Uterus (tissue), 2 donors: ENCODE results near the gene FCN1.

Experiments used
- POLR2A ChIP-seq, 2 donors: fragments of 450-650 bp; IDR thresholded peaks; one replicate each; pipeline ENCODE4 v1.6.1; 2016; ENCODE audit warnings: antibody characterized with exemption in 2 of 2, mild to moderate bottlenecking in 1 of 2, moderate library complexity in 1 of 2
- TF ChIP-seq, protein P1 (sequence below), 4 experiments: fragments of 200-600 bp in 2 of 4; fragments of 450-650 bp in 2 of 4; sonication (generic) in 2 of 4; IDR thresholded peaks; one replicate each; pipeline ENCODE4 v1.5.1; 2016 to 2019; ENCODE audit warnings: antibody characterized with exemption in 4 of 4, mild to moderate bottlenecking in 2 of 4, moderate library complexity in 1 of 4

- TF ChIP-seq POLR2A (IDR thresholded peaks at IDR 0.05) = no peak
- TF ChIP-seq, protein P1, sequence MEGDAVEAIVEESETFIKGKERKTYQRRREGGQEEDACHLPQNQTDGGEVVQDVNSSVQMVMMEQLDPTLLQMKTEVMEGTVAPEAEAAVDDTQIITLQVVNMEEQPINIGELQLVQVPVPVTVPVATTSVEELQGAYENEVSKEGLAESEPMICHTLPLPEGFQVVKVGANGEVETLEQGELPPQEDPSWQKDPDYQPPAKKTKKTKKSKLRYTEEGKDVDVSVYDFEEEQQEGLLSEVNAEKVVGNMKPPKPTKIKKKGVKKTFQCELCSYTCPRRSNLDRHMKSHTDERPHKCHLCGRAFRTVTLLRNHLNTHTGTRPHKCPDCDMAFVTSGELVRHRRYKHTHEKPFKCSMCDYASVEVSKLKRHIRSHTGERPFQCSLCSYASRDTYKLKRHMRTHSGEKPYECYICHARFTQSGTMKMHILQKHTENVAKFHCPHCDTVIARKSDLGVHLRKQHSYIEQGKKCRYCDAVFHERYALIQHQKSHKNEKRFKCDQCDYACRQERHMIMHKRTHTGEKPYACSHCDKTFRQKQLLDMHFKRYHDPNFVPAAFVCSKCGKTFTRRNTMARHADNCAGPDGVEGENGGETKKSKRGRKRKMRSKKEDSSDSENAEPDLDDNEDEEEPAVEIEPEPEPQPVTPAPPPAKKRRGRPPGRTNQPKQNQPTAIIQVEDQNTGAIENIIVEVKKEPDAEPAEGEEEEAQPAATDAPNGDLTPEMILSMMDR (IDR thresholded peaks at IDR 0.05) = no peak
Observed at GRCh38 chr9:134894136-134894860, 23.4 kb downstream of the FCN1 start.
